ENCODE data around the gene DNAH7. TPM values are rescaled to one million over a fixed set of nuclear protein-coding genes. Genes with fewer than 3 reads are reported as not detected.

The DNAH7 gene
- total and polyA plus RNA-seq, 4 experiments from 2014 or later = not detected

GRCh38 chr2:195709901-195710806 is 358.5 kb downstream of the DNAH7 start:
- Mint-ChIP-seq H3K27ac (peak overlapping the region in 2 of 7 donors; percentile 5 to 44), H3K4me1 (peaks cover 2 to 5% (median 3%) of the 10 kb centered on the region in 4 donors), H3K27me3 (no peaks in the 10 kb centered on the region), H3K9me3 (no peaks in the 10 kb centered on the region), H3K36me3 (peaks cover 58 to 68% of the 10 kb centered on the region in 2 donors), H3K4me3 (no peak overlapping the region)
- CTCF ChIA-PET (ENCODE audit: partially characterized antibody) = no interaction called here
- Histone ChIP-seq H3K27me3 (ENCODE audit: insufficient read depth, low read length) (no peaks in the 10 kb centered on the region), H3K4me1 (ENCODE audit: insufficient read depth, low read length) (no peaks in the 10 kb centered on the region), H3K36me3 (ENCODE audit: insufficient read depth, low read length) (peaks cover 8% of the 10 kb centered on the region), H3K9me3 (ENCODE audit: control insufficient read depth in 1 of 2, low read length in 2 of 2) (no peaks in the 10 kb centered on the region), H3K4me3 (ENCODE audit: low read length in 2 of 2) (no peak overlapping the region), H3K27ac (ENCODE audit: low read depth, low read length) (no peak overlapping the region)
- POLR2A ChIA-PET (ENCODE audit: partially characterized antibody) = no interaction called here
- no peak for DNase-seq
- intact Hi-C loops (cut with micrococcal nuclease) = no loop called here

- Mint-ChIP-seq H3K27ac (no peak overlapping the region), H3K4me3 (no peak overlapping the region), H3K27me3 (no peaks in the 10 kb centered on the region), H3K36me3 (peaks cover 52 to 68% of the 10 kb centered on the region in 2 donors), H3K9me3 (peaks cover 0 to 3% (median 1%) of the 10 kb centered on the region in 8 donors), H3K4me1 (peaks cover 5 to 15% (median 11%) of the 10 kb centered on the region in 4 donors)
- POLR2A ChIA-PET (ENCODE audit: partially characterized antibody) = no interaction called here
- Histone ChIP-seq H3K27me3 (ENCODE audit: insufficient read depth, low read length) (no peaks in the 10 kb centered on the region), H3K4me3 (ENCODE audit: low read length in 2 of 2) (no peak overlapping the region), H3K36me3 (ENCODE audit: insufficient read depth, low read length) (peaks cover 8% of the 10 kb centered on the region), H3K4me1 (ENCODE audit: insufficient read depth, low read length) (no peaks in the 10 kb centered on the region), H3K27ac (ENCODE audit: low read depth, low read length) (no peak overlapping the region), H3K9me3 (ENCODE audit: control insufficient read depth in 1 of 2, low read length in 2 of 2) (no peaks in the 10 kb centered on the region)
- CTCF ChIA-PET (ENCODE audit: partially characterized antibody) = interaction anchor here (1.0 kb wide), 1 partner anchor 362 kb away, joined by 3 read pairs; the partner anchor contains the start of gene DNAH7
- intact Hi-C loops (cut with micrococcal nuclease) = no loop called here
- no peak for DNase-seq
Measured at GRCh38 chr2:195706161-195706900, 362.3 kb downstream of the DNAH7 start.

GRCh38 chr2:195700480-195700879 is 368.2 kb downstream of the DNAH7 start:
- CTCF ChIA-PET (ENCODE audit: partially characterized antibody) = no interaction called here
- POLR2A ChIA-PET (ENCODE audit: partially characterized antibody) = no interaction called here

GRCh38 chr2:195697681-195698220 is 370.9 kb downstream of the DNAH7 start:
- DNase-seq = no peak
- no peak overlapping the region for H3K27ac ChIP-seq (ENCODE audit: low read depth, low read length)
- H3K4me3 Mint-ChIP-seq = peak overlapping the region in 1 of 8 donors; percentile 35
- peaks cover 12% of the 10 kb centered on the region for H3K4me1 ChIP-seq (ENCODE audit: insufficient read depth, low read length)
- no peak overlapping the region for H3K4me3 ChIP-seq (ENCODE audit: low read length in 2 of 2)
- ChIA-PET POLR2A (ENCODE audit: partially characterized antibody) (no interaction called here), CTCF (ENCODE audit: partially characterized antibody) (no interaction called here)
- H3K27me3 ChIP-seq (ENCODE audit: insufficient read depth, low read length) = no peaks in the 10 kb centered on the region
- peaks cover 0 to 3% of the 10 kb centered on the region in 2 donors for H3K9me3 ChIP-seq (ENCODE audit: control insufficient read depth in 1 of 2, low read length in 2 of 2)
- intact Hi-C loops (cut with micrococcal nuclease) = no loop called here
- peaks cover 36 to 49% (median 43%) of the 10 kb centered on the region in 4 donors for H3K4me1 Mint-ChIP-seq
- H3K9me3 Mint-ChIP-seq = peaks cover 5 to 49% (median 28%) of the 10 kb centered on the region in 8 donors
- H3K27ac Mint-ChIP-seq = peak overlapping the region in 1 of 7 donors; percentile 50
- H3K27me3 Mint-ChIP-seq = no peaks in the 10 kb centered on the region
- peaks cover 67 to 88% of the 10 kb centered on the region in 2 donors for H3K36me3 Mint-ChIP-seq
- H3K36me3 ChIP-seq (ENCODE audit: insufficient read depth, low read length) = no peaks in the 10 kb centered on the region

More at GRCh38 chr2:195700480-195700879, 368.2 kb downstream of the DNAH7 start:
- Mint-ChIP-seq H3K9me3 (peaks cover 2 to 40% (median 25%) of the 10 kb centered on the region in 8 donors), H3K4me3 (no peak overlapping the region), H3K36me3 (peaks cover 59 to 79% of the 10 kb centered on the region in 2 donors), H3K27me3 (no peaks in the 10 kb centered on the region), H3K27ac (no peak overlapping the region), H3K4me1 (peaks cover 24 to 33% (median 29%) of the 10 kb centered on the region in 4 donors)
- no peak for DNase-seq
- intact Hi-C loops (cut with micrococcal nuclease) = no loop called here
- H3K9me3 ChIP-seq (ENCODE audit: control insufficient read depth in 1 of 2, low read length in 2 of 2) = peaks cover 0 to 3% of the 10 kb centered on the region in 2 donors
- no peaks in the 10 kb centered on the region for H3K27me3 ChIP-seq (ENCODE audit: insufficient read depth, low read length)
- H3K36me3 ChIP-seq (ENCODE audit: insufficient read depth, low read length) = no peaks in the 10 kb centered on the region
- H3K4me3 ChIP-seq (ENCODE audit: low read length in 2 of 2) = no peak overlapping the region
- H3K27ac ChIP-seq (ENCODE audit: low read depth, low read length) = no peak overlapping the region
- peaks cover 12% of the 10 kb centered on the region for H3K4me1 ChIP-seq (ENCODE audit: insufficient read depth, low read length)

GRCh38 chr2:195696012-195696411 is 372.6 kb downstream of the DNAH7 start:
- Mint-ChIP-seq H3K27me3 (no peaks in the 10 kb centered on the region), H3K27ac (no peak overlapping the region), H3K4me3 (peak overlapping the region in 1 of 8 donors; percentile 32), H3K4me1 (peaks cover 43 to 61% (median 54%) of the 10 kb centered on the region in 4 donors), H3K9me3 (peaks cover 5 to 55% (median 31%) of the 10 kb centered on the region in 8 donors), H3K36me3 (peaks cover 70 to 90% of the 10 kb centered on the region in 2 donors)
- Histone ChIP-seq H3K9me3 (ENCODE audit: control insufficient read depth in 1 of 2, low read length in 2 of 2) (peaks cover 0 to 3% of the 10 kb centered on the region in 2 donors), H3K4me3 (ENCODE audit: low read length in 2 of 2) (no peak overlapping the region), H3K27ac (ENCODE audit: low read depth, low read length) (no peak overlapping the region), H3K36me3 (ENCODE audit: insufficient read depth, low read length) (no peaks in the 10 kb centered on the region), H3K4me1 (ENCODE audit: insufficient read depth, low read length) (peaks cover 20% of the 10 kb centered on the region), H3K27me3 (ENCODE audit: insufficient read depth, low read length) (no peaks in the 10 kb centered on the region)
- no peak for DNase-seq
- intact Hi-C loops (cut with micrococcal nuclease) = no loop called here
- CTCF ChIA-PET (ENCODE audit: partially characterized antibody) = no interaction called here
- POLR2A ChIA-PET (ENCODE audit: partially characterized antibody) = no interaction called here

GRCh38 chr2:195695002-195695631 is 373.5 kb downstream of the DNAH7 start:
- Histone ChIP-seq H3K9me3 (ENCODE audit: control insufficient read depth in 1 of 2, low read length in 2 of 2) (no peaks in the 10 kb centered on the region), H3K27me3 (ENCODE audit: insufficient read depth, low read length) (no peaks in the 10 kb centered on the region), H3K27ac (ENCODE audit: low read depth, low read length) (no peak overlapping the region), H3K4me3 (ENCODE audit: low read length in 2 of 2) (no peak overlapping the region), H3K36me3 (ENCODE audit: insufficient read depth, low read length) (no peaks in the 10 kb centered on the region), H3K4me1 (ENCODE audit: insufficient read depth, low read length) (peaks cover 20% of the 10 kb centered on the region)
- ChIA-PET CTCF (ENCODE audit: partially characterized antibody) (no interaction called here), POLR2A (ENCODE audit: partially characterized antibody) (no interaction called here)
- peaks cover 8 to 54% (median 25%) of the 10 kb centered on the region in 8 donors for H3K9me3 Mint-ChIP-seq
- H3K4me3 Mint-ChIP-seq = no peak overlapping the region
- peaks cover 45 to 63% (median 59%) of the 10 kb centered on the region in 4 donors for H3K4me1 Mint-ChIP-seq
- H3K27ac Mint-ChIP-seq = no peak overlapping the region
- intact Hi-C loops (cut with micrococcal nuclease) = no loop called here
- no peak for DNase-seq
- no peaks in the 10 kb centered on the region for H3K27me3 Mint-ChIP-seq
- H3K36me3 Mint-ChIP-seq = peaks cover 72 to 91% of the 10 kb centered on the region in 2 donors
